ENCODE data around the gene FAM236D. TPM values are rescaled to one million over a fixed set of nuclear protein-coding genes. Genes with fewer than 3 reads are reported as not detected.

The FAM236D gene
- not detected in 2 replicates for total RNA-seq

GRCh38 chrX:72808110-72808509 lies at the start of gene FAM236D:
FAM236D (minus strand) TSS chrX:72808210; CDS start chrX:72808110, 100 bp downstream.

GRCh38 chrX:72782560-72782959 lies 25.4 kb downstream of the FAM236D start, which contains the start of gene FAM236B:
FAM236B (minus strand) TSS chrX:72782660; CDS start chrX:72782560, 100 bp downstream.

GRCh38 chrX:72776653-72777466 lies 31.1 kb downstream of the FAM236D start, which contains the start of gene DMRTC1B:
DMRTC1B (plus strand) TSS chrX:72776890; CDS start chrX:72845136, 68,246 bp downstream.

Other genes with a start within 250 kb of the FAM236D start
- 28.4 and 36.4 TPM in 2 replicates for gene HDAC8, start 235.4 kb downstream of the FAM236D start, total RNA-seq
- 11.1 and 13.9 TPM in 2 replicates for gene PHKA1, start 93.9 kb downstream of the FAM236D start, total RNA-seq
- gene DMRTC1B, start 31.3 kb downstream of the FAM236D start, total RNA-seq, result not detected in 2 replicates
- not detected in 2 replicates for gene FAM236B, start 25.6 kb downstream of the FAM236D start, total RNA-seq
- gene FAM236C, start 104.4 kb upstream of the FAM236D start, total RNA-seq, result not detected in 2 replicates
- not detected in 2 replicates for gene FAM236A, start 130.0 kb upstream of the FAM236D start, total RNA-seq
- gene DMRTC1, start 135.6 kb upstream of the FAM236D start, total RNA-seq, result not detected in 2 replicates
- gene PABPC1L2B, start 194.7 kb upstream of the FAM236D start, total RNA-seq, result not detected in 2 replicates